Activated CD8-positive, alpha-beta memory T cell treated with anti-CD3 and anti-CD28 coated beads for 4 hours (primary cell): ENCODE data around the gene TMEM143.
"Not testable (repeated sequence)": the region's sequence is repeated elsewhere in the genome, so short reads cannot be mapped to it uniquely, and the experiment has no call there.

ENCODE experiments used
- DNase-seq, 2 donors: peaks; one replicate each; pipeline ENCODE4 v3.0.0-alpha.2; 2020; ENCODE audit warnings: low read depth in 2 of 2

Gene TMEM143

DNA sequence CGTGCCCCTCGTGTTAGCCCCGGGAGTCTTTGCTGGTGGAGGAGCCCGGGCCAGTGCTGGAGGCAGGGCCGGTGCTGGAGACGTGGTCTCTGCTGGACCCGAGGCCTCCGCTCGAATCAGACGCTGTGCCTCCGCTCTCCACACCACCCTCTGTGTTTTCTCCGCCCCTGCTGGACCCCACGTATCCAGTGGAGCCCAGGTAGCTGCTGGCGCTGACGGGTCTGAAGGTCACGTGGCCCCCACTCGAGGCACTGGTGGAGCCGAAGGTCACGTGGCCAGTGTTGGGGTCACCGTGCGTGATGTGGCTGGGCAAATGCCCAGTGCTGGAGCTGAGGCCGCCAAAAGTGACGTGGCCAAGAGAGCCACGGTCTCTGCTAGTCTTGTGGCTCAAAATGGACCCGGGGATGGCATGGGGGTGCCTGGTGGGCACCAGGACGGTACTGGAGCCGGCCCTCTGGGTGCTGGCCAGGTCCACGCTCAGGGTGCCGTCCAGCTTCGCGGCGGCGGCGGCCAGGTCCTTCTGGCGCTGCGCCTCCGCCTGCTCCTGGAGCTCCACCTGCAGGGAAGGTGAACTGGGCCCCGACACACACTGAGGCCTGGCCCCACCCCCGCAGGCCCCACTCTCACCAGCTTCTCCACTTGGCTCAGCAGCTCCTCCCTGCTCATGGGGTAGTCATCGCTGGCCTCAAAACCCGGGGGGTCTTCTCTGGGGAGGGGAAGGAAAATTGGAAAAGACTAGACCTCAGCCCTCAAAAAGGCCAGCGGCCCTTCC lies 66.6 kb downstream of the TMEM143 start:
- no peak for DNase-seq

DNA sequence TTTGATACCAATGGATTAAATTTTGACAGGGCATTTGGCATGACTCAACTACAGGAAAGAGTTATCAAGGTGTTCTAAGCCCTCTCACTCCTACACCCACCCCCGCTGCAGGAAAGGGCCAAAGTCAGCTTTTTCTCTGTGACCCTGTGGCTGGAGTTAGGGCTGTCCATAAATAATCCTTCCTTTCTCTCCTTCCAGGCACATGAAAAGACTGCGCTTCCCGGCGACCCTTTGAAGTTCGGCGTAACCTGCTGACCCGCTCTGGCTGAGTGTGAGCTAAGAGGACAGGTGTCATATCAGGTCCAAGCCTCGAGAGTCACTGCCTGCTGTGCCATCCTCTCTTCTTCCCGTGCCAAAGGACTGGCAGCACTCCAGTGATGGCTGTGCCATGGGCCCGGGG lies 68.3 kb downstream of the TMEM143 start:
- no peak for DNase-seq

DNA sequence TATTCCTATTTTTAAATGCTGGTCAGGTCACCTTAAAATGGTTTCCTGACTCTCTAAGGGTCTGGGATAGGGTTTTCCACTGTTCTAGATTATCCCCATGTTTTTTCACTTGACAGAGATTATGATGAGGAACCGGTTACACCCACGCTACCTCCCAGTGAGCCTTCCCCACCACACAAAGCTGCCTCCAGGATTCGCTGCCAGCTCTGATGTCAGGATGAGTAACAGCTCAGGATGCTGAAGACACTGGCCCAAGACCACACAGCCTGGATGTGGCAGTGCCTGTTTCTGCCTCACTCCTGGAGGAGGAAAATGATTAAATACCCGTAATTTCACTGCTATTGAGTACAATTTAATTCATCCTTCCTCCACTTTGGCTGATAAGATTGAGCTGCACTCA lies 70.9 kb downstream of the TMEM143 start:
- DNase-seq: no peak

DNA sequence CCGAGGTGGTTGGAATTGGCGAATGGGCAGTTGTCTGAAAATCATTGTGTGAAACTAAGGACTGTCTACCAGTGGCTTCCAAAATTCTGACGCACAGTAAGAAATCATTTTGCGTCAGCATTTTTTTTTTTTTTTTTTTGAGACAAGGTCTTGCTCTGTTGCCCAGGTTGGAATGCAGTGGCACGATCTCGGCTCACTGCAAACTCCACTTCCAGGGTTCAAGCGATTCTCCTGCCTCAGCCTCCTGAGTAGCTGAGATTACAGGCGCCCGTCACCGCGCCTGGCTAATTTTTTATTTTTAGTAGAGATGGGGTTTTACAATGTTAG lies 72.3 kb downstream of the TMEM143 start:
- DNase-seq: not testable (repeated sequence)

DNA sequence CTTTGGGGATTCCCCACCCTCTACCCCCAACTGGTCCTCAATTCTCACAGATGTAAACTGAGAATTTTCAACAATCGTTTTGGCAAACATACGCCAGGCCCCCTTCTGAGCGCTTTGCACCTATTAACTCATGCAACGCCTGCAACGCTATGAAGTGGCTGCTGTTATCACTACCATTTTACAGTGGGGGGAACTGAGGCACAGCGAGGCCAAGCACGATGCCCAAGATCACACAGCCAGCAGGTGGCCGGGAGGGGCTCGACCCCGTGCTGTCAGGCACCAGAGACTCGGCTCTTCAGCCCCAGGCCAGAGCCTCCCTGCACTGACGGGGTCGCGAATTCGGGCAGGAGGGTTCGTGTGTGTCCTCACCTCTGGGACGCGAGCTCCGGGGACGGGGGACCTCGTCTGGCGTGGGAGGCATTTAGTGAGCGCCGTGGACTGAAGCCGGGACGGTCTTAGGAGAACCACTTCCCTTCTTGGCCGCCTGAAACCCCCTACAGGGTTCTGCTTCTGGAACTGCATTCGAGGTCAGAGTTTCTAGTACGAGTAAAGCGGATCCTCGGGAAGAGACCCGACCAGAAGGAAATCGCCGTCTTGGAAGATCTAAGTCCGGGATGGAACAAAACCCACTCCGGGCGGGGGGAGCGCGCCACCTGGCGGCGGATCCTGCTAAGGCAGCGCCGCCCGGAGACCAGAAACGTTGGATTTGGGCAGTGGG lies 72.8 kb downstream of the TMEM143 start:
- DNase-seq: peak; percentile 16 to 25

DNA sequence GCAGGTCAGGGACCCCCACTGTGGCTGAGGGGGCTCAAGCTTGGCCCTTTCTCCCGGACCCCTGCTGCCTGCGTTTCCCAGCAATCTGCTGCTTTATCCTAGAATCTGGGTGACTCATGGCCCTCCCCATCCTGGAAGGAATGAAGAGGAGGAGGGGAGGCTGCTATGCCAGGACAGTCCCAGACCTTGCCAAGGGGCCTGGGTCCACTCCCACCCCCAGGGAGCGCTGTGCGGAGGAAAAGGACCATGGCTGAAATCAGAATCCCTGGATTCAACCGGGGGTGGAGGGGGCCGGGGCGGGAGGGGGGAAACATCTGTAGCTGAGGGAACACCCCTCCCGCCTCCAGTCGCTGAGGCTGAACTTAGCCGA lies 73.4 kb downstream of the TMEM143 start:
- DNase-seq: no peak

DNA sequence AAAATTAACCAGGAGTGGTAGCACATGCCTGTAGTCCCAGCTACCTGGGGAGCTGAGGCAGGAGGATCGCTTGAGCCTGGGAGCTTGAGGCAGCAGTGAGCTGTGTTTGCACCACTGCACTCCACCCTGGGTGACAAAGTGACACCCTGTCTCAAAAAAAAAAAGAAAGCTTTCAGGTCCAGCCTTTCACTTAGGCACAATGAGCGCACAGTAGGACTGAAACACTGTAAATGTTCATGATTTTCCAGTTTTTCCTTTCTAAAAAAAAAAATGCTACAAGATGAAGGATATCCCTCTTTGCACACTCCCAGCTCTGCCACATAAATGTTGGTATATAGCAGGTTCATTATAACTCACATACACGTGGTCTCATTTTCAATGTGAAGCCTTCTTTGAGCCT lies 76.0 kb downstream of the TMEM143 start:
- no peak for DNase-seq

DNA sequence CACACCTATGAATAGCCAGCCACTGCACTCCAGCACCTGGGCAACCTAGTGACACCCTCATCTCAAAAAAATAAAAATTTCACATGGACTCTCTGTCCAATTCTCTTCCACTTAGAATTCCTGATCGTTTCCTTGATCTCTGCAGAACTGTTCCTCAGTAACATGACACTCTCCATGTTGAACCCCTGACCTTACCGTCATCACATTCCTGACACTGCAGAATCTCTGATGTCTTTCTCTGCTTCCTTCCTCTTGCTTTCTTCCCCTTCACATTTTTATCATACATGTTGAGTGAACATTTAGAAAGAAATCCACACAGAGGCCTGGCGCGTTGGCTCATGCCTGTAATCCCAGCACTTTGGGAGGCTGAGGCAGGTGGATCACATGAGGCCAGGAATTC lies 78.8 kb downstream of the TMEM143 start:
- no peak for DNase-seq

DNA sequence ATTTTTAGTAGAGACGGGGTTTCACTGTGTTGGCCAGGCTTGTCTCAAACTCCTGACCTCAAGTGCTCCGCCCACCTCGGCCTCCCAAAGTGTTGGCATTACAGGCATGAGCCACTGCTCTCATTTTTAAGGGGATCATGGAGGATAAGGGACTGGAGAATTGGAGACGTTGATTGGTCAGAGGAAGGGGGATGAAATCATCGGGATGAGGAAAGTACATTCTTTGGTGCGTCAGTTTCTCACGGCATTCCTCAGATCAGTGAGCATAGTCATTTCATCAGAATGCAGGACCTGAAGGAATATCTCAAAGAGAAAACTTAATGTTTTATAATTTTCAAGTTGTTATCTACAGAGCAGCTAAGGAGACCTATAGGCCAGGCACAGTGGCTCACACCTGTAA lies 79.8 kb downstream of the TMEM143 start:
- DNase-seq: no peak
